OCI-M1 (cell line): ENCODE results near the gene HYAL4.
A peak's percentile ranks its signal among the peaks of the same experiment; 100 is the strongest.

ENCODE experiments used
- DNase-seq: peaks from one replicate; lab custom pipeline; 2025; lab: John Stamatoyannopoulos, UW

The HYAL4 gene

DNA sequence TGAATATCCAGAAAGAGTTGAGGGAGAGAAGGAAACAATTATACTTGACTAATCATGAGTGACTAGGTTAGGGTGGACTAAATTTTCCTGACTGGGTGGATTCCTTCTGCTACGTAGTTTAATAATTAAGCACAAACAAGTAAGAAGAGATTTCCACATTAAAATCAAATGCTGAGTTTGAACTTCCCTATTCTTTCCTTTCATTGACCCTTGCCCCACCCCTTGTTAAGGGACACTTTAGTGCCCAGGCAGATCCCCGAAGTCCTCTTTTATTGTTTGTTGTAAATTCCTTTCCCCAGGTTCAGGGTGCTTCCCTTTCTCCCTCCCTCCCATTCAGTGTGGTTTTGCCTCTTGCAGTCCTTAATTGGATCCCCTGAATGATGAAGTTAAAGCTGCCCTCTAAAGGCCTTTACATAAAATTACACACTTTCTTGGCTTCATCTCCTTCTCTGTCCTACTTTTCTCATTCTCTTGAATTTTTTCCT, 71.3 kb downstream of the HYAL4 start:
- DNase-seq, result peak; percentile 24

- no peak for DNase-seq
Measured at GRCh38 chr7:123917878-123918277, 72.9 kb downstream of the HYAL4 start.

GRCh38 chr7:123918309-123918708, 73.3 kb downstream of the HYAL4 start:
- DNase-seq, result no peak

GRCh38 chr7:123923599-123923998, 78.6 kb downstream of the HYAL4 start:
- no peak for DNase-seq

GRCh38 chr7:123924941-123925340, 80.0 kb downstream of the HYAL4 start, which contains the start of gene SPAM1:
Gene SPAM1 (plus strand): TSS chr7:123925241. CDS start chr7:123953571, 28,330 bp downstream.
- DNase-seq, result no peak
